IPS-18a (cell line): ENCODE results near the gene PLAC8L1.

ENCODE experiments used
- H3K27ac ChIP-seq: one replicate; pipeline ENCODE4 v1.5.1; 2013; ENCODE audit warnings: low read length
- H3K27me3 ChIP-seq: one replicate; pipeline ENCODE4 v1.6.1; 2013; ENCODE audit warnings: mild to moderate bottlenecking, low read length; ENCODE audit not compliant: control insufficient read depth, insufficient read depth
- H3K36me3 ChIP-seq: one replicate; pipeline ENCODE4 v1.6.1; 2013; ENCODE audit warnings: low read depth, low read length; ENCODE audit not compliant: control insufficient read depth
- H3K4me1 ChIP-seq: one replicate; pipeline ENCODE4 v1.6.1; 2013; ENCODE audit warnings: low read depth, low read length; ENCODE audit not compliant: control insufficient read depth
- H3K4me3 ChIP-seq: one replicate; pipeline ENCODE4 v1.5.1; 2013; ENCODE audit warnings: low read length
- H3K9ac ChIP-seq: one replicate; pipeline ENCODE4 v1.6.1; 2013; ENCODE audit warnings: mild to moderate bottlenecking, low read length, moderate library complexity
- H3K9me3 ChIP-seq: one replicate; pipeline ENCODE4 v1.6.1; 2013; ENCODE audit warnings: low read depth, low read length; ENCODE audit not compliant: control insufficient read depth

The PLAC8L1 gene

GRCh38 chr5:146041180-146041789, 64.1 kb downstream of the PLAC8L1 start:
- Histone ChIP-seq H3K4me3 (no peak overlapping the region), H3K27ac (no peak overlapping the region), H3K9me3 (no peaks in the 10 kb centered on the region), H3K9ac (no peak overlapping the region), H3K36me3 (no peaks in the 10 kb centered on the region), H3K27me3 (no peaks in the 10 kb centered on the region), H3K4me1 (no peaks in the 10 kb centered on the region)

GRCh38 chr5:146040527-146040926, 64.8 kb downstream of the PLAC8L1 start:
- Histone ChIP-seq H3K4me1 (no peaks in the 10 kb centered on the region), H3K9me3 (no peaks in the 10 kb centered on the region), H3K9ac (no peak overlapping the region), H3K27ac (no peak overlapping the region), H3K36me3 (no peaks in the 10 kb centered on the region), H3K27me3 (no peaks in the 10 kb centered on the region), H3K4me3 (no peak overlapping the region)

- no peaks in the 10 kb centered on the region for H3K4me1 ChIP-seq
- no peak overlapping the region for H3K27ac ChIP-seq
- no peaks in the 10 kb centered on the region for H3K36me3 ChIP-seq
- no peaks in the 10 kb centered on the region for H3K9me3 ChIP-seq
- H3K9ac ChIP-seq: no peak overlapping the region
- no peaks in the 10 kb centered on the region for H3K27me3 ChIP-seq
- H3K4me3 ChIP-seq: no peak overlapping the region
Observed at GRCh38 chr5:146039420-146039819, 66.0 kb downstream of the PLAC8L1 start.

GRCh38 chr5:146034605-146035004, 70.8 kb downstream of the PLAC8L1 start:
- no peaks in the 10 kb centered on the region for H3K36me3 ChIP-seq
- no peak overlapping the region for H3K9ac ChIP-seq

More at GRCh38 chr5:146034605-146035004, 70.8 kb downstream of the PLAC8L1 start:
- Histone ChIP-seq H3K4me3 (no peak overlapping the region), H3K4me1 (no peaks in the 10 kb centered on the region), H3K9me3 (no peaks in the 10 kb centered on the region), H3K27me3 (no peaks in the 10 kb centered on the region), H3K27ac (no peak overlapping the region)
